Measurements from ENCODE around the gene RNF167.
A peak's percentile ranks its signal among the peaks of the same experiment; 100 is the strongest.

The RNF167 gene

GRCh38 chr17:4939796-4940554, at the start of gene RNF167, which contains the start of gene SLC25A11:
TSS of gene RNF167 (plus strand) at chr17:4940268. CDS start at chr17:4940910, 642 bp downstream.
TSS of gene SLC25A11 (minus strand) at chr17:4940046. CDS start at chr17:4939910, 136 bp downstream.
- ChIA-PET CTCF (interaction anchor here (0.8 to 1.7 kb wide), 6 partner anchors 11 to 47 kb away, joined by 3 to 8 read pairs (median 4); partner anchors contain the start of gene CHRNE), POLR2A (interaction anchor here (0.7 to 4.0 kb wide), 12 partner anchors 11 to 60 kb away, joined by 3 to 61 read pairs (median 6); partner anchors contain the start of genes CAMTA2, ENO3, INCA1 and KIF1C)
- peak; percentile 98 for DNase-seq (ENCODE audit: low read depth, low spot score)
- peak within 1 kb of the TSS; percentile 92 for H3K4me3 ChIP-seq (ENCODE audit: low read depth, low read length)
- TF ChIP-seq, protein P1, sequence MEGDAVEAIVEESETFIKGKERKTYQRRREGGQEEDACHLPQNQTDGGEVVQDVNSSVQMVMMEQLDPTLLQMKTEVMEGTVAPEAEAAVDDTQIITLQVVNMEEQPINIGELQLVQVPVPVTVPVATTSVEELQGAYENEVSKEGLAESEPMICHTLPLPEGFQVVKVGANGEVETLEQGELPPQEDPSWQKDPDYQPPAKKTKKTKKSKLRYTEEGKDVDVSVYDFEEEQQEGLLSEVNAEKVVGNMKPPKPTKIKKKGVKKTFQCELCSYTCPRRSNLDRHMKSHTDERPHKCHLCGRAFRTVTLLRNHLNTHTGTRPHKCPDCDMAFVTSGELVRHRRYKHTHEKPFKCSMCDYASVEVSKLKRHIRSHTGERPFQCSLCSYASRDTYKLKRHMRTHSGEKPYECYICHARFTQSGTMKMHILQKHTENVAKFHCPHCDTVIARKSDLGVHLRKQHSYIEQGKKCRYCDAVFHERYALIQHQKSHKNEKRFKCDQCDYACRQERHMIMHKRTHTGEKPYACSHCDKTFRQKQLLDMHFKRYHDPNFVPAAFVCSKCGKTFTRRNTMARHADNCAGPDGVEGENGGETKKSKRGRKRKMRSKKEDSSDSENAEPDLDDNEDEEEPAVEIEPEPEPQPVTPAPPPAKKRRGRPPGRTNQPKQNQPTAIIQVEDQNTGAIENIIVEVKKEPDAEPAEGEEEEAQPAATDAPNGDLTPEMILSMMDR (IDR thresholded peaks at IDR 0.05; ENCODE audit: insufficient read depth, low read length, missing control alignments), result no peak

DNA sequence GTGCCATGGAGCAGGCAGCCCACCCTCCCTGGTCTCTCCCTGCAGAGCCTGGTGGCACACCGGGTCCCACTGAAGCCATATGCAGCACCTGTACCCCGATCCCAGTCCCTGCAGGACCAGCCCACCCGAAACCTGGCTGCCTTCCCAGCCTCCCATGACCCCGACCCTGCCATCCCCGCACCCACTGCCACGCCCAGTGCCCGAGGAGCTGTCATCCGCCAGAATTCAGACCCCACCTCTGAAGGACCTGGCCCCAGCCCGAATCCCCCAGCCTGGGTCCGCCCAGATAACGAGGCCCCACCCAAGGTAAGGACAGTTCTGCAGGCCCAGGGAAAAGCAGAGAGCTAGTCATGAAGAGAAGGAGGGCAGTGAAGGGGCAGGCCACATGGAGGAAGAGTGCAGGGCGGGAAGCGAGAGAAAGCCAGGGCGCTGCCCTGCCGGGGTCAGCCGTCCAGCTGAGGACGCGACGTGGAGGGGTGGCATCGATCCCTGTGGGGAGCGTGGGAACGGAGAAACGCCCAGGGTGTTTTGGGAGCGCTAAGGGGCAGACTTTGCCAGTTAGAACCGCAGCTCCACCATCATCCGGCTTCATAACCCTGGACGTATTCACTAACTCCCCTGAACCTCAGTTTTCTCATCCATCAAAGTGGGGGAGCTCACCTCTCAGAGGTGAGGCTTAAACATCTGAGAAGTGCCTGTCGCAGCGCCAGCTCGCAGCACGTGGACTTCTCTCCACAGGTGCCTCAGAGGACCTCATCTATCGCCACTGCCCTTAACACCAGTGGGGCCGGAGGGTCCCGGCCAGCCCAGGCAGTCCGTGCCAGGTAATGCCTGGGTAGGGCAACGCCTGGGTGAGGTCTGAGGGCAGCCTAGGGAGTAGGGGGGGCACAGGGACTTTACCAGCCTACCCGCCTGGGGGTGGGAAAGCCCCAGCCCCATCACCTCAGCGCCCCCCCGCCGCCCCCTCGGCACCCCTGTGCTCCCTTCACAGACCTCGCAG, 48.4 kb upstream of the RNF167 start:
- CTCF ChIA-PET, result interaction anchor here (0.8 to 8.7 kb wide), 11 partner anchors 9 to 326 kb away, joined by 3 to 154 read pairs (median 6); partner anchors contain the start of genes ARRB2, C17orf107, CHRNE and GLTPD2
- no peak for DNase-seq (ENCODE audit: low read depth, low spot score)
- POLR2A ChIA-PET, result interaction anchor here (0.6 kb wide), 1 partner anchor 31 kb away, joined by 7 read pairs; no protein-coding TSS in a partner anchor
- no peak overlapping the region for H3K4me3 ChIP-seq (ENCODE audit: low read depth, low read length)
- TF ChIP-seq, protein P1 (IDR thresholded peaks at IDR 0.05; ENCODE audit: insufficient read depth, low read length, missing control alignments), result no peak

DNA sequence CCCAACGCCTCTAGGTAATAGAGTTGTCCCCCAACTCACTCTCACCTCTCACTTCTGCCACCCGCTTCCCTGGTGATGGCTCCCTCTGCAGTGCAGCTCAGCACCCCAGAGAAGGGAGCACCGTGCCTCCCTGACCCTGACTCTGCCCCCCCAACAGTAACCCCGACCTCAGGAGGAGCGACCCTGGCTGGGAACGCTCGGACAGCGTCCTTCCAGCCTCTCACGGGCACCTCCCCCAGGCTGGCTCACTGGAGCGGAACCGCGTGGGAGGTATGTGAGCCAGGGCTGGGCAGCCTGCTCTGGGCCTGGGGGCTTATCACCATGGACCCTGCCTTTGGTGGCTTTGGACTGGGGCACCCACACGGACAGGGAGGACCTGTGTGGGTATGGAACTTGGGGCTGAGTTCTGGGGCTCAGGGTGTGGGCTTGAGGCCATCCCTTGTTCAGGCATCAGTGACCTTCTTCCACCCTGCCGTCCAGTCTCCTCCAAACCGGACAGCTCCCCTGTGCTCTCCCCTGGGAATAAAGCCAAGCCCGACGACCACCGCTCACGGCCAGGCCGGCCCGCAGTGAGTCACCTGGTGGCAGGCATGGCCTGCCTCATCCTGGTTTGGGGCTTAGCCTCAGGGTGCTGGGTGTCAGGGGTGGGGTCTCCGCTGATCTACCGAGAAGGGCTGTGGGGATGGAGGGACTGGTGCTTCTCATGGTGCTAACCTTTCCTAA, 47.4 kb upstream of the RNF167 start:
- no peak overlapping the region for H3K4me3 ChIP-seq (ENCODE audit: low read depth, low read length)
- ChIA-PET POLR2A (interaction anchor here (0.6 kb wide), 1 partner anchor 30 kb away, joined by 7 read pairs; no protein-coding TSS in a partner anchor), CTCF (interaction anchor here (0.8 to 8.7 kb wide), 7 partner anchors 9 to 327 kb away, joined by 3 to 154 read pairs (median 6); partner anchors contain the start of genes ARRB2, C17orf107, CHRNE and GLTPD2)
- no peak for DNase-seq (ENCODE audit: low read depth, low spot score)
- TF ChIP-seq, protein P1 (IDR thresholded peaks at IDR 0.05; ENCODE audit: insufficient read depth, low read length, missing control alignments), result no peak

- H3K4me3 ChIP-seq (ENCODE audit: low read depth, low read length), result no peak overlapping the region
- POLR2A ChIA-PET, result no interaction called here
- no peak for DNase-seq (ENCODE audit: low read depth, low spot score)
- TF ChIP-seq, protein P1 (IDR thresholded peaks at IDR 0.05; ENCODE audit: insufficient read depth, low read length, missing control alignments), result no peak
- CTCF ChIA-PET, result interaction anchor here (1.9 kb wide), 1 partner anchor 326 kb away, joined by 6 read pairs; no protein-coding TSS in a partner anchor
Measured at GRCh38 chr17:4893272-4893671, 46.8 kb upstream of the RNF167 start.

GRCh38 chr17:4893721-4894560, 46.1 kb upstream of the RNF167 start:
- TF ChIP-seq, protein P1 (IDR thresholded peaks at IDR 0.05; ENCODE audit: insufficient read depth, low read length, missing control alignments), result no peak
- CTCF ChIA-PET, result interaction anchor here (1.0 to 1.2 kb wide), 2 partner anchors 9 to 12 kb away, joined by 4 to 5 read pairs; partner anchors contain the start of gene CHRNE
- no peak for DNase-seq (ENCODE audit: low read depth, low spot score)
- POLR2A ChIA-PET, result no interaction called here
- no peak overlapping the region for H3K4me3 ChIP-seq (ENCODE audit: low read depth, low read length)

All from AG04449 (cell line).